ENCODE measurements around the gene SLC28A2. TPM values are rescaled to one million over a fixed set of nuclear protein-coding genes. Genes with fewer than 3 reads are reported as not detected.
"Not testable (repeated sequence)": the region's sequence is repeated elsewhere in the genome, so short reads cannot be mapped to it uniquely, and the experiment has no call there.

SLC28A2 gene
- polyA plus RNA-seq, 3 donors: 0.59 TPM; not detected in 2

DNA sequence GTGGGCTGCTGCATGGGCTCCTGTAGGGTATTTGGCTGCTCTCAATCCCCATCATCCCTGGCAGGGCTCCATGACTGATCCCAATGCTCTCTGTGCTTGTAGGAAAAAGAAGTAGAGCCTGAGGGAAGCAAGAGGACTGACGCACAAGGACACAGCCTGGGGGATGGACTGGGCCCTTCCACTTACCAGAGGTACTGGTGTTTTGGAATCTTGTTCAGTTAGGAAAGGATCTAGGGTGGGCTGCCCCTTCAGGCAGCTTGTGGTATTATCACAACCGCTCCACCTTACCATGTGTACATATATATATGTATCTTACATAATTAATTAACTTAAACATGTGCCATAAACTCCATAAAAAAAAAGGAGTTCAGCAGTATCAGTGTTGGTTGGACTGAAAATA, 1.3 kb downstream of the SLC28A2 start:
- H3K27ac ChIP-seq (ENCODE audit: low read depth, low read length): no peak overlapping the region
- 56 to 84% (median 83%) methylated on average over 2 of the region's 2 CpGs for WGBS, 3 donors

DNA sequence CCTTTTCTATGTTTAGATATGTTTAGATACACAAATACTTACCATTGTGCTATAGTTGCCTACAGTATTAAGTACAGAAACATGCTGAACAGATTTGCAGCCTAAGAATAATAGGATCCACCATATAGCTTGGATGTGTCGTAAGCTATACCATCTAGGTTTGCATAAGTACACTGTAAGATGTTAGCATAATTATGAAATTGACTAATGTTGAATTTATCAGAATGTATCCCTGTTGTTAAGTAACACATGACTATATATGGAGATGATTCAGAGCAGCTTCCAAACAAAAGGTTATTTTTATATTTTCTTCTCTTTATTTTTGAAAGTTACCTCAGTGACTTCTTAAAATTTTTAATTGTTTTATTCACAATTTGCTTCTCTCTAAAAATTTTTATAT, 2.4 kb downstream of the SLC28A2 start:
- no peak overlapping the region for H3K27ac ChIP-seq (ENCODE audit: low read depth, low read length)
- WGBS, 3 donors: 91 to 93% (median 92%) methylated on average over 1 of the region's 1 CpG

DNA sequence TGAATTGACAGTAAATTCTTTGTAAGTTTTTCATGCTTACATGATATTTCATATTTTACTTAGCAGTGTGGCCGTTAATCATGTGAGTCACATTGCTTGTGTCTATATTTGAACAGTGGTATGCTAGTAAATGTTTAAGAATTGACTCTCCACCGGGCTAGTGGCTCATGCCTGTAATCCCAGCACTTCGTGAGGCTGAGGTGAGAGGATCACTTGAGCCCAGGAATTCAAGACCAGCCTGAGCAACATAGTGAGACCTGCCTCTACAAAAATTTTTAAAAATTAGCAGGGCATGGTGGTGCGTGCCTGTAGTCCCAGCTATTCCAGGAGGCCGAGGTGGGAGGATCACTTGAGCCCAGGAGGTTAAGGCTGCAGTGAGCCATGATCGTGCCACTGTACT, 2.8 kb downstream of the SLC28A2 start:
- H3K27ac ChIP-seq (ENCODE audit: low read depth, low read length): not testable (repeated sequence)
- WGBS, 3 donors: 53 to 76% (median 71%) methylated on average over 6 of the region's 6 CpGs

DNA sequence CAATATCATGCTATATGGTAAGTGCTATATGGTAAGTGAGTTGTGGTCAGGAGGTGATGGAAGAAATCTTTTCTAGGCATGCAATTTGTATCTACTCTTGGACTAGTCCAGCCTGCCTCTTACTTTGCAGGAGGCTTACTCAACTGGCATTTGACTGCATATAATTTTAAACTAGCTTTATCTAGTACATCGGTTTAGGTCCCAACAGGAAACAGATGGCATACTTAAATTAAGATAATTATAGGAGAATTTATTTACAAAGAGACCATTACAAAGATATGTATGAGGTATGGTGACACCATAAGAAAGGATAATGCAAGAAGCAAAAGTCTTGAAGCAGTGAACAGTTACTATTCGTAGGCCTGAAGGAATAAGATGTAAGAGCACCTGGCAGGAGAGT, 7.8 kb downstream of the SLC28A2 start:
- H3K27ac ChIP-seq (ENCODE audit: low read depth, low read length): no peak overlapping the region
- WGBS, 3 donors: 57 to 82% (median 64%) methylated on average over 2 of the region's 2 CpGs

DNA sequence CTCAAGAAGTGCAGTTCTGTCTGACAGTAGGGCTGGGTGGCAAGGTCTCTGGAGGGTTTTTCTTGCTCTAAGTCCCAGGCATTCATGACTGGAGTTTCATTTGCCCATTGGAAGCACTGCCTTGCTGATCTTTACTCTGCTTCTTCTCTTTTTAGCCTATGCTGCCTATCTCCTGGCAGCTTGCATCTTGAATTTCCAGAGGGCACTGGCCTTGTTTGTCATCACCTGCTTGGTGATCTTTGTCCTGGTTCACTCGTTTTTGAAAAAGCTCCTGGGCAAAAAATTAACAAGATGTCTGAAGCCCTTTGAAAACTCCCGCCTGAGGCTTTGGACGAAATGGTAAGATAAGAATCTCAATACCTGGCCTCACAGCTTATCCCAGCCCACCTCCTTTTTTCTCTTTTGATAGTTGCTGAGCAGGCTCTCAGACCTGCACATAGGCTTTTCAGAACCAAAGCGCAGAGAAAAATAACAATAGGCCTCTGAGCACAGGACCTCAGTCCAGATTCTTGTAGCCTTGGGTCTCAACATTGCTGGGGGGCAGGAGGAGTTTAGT, 10.9 kb downstream of the SLC28A2 start:
- H3K27ac ChIP-seq (ENCODE audit: low read depth, low read length): no peak overlapping the region
- WGBS, 3 donors: 78 to 84% (median 80%) methylated on average over 4 of the region's 4 CpGs

DNA sequence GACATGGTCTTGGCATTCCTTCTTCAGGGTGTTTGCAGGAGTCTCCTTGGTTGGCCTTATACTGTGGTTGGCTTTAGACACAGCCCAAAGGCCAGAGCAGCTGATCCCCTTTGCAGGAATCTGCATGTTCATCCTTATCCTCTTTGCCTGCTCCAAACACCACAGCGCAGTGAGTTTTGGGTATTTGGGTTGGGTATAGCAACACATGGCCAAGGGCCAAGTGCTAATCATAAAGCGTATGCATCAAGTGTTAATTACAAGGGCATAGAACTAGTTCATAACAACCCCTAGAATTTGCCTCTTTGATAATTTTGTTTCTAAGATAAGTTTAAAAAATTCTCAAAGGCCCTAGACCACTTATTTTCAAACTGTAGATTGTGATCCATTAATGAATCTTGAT, 11.8 kb downstream of the SLC28A2 start:
- 93 to 97% (median 95%) methylated on average over 2 of the region's 2 CpGs for WGBS, 3 donors
- H3K27ac ChIP-seq (ENCODE audit: low read depth, low read length): no peak overlapping the region

DNA sequence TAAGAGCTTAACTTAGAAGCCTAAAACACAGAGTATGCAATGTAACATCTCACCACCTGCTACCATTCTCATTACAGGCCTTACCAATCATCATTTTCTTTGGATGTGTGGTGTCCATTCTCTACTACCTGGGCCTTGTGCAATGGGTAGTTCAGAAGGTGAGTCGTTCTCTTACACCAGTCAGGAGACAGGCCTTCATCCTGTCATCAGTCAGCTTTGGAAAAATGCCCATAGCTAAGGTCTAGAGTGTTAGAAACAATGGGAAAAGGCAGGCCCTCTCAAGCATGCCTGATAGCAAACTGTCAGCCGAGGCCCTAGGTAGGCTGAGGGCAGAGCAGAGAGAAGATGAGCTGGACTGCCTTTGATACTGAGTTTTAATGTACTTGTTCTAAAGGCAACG, 13.5 kb downstream of the SLC28A2 start:
- 82 to 97% (median 90%) methylated on average over 3 of the region's 3 CpGs for WGBS, 3 donors
- H3K27ac ChIP-seq (ENCODE audit: low read depth, low read length): no peak overlapping the region

DNA sequence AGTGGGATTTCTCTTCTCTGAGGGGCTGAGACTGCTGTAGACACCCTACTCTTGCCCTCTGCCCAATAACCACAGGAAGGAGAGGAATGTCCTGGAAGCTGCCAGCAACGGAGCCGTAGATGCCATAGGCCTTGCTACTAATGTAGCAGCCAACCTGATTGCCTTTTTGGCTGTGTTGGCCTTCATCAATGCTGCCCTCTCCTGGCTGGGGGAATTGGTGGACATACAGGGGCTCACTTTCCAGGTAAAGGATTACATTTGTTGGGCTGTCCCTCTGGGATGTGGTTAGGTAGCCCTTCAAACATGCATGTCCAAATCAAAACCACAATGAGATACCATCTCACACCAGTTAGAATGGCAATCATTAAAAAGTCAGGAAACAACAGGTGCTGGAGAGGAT, 16.1 kb downstream of the SLC28A2 start:
- 52 to 62% (median 61%) methylated on average over 2 of the region's 2 CpGs for WGBS, 3 donors
- no peak overlapping the region for H3K27ac ChIP-seq (ENCODE audit: low read depth, low read length)

DNA sequence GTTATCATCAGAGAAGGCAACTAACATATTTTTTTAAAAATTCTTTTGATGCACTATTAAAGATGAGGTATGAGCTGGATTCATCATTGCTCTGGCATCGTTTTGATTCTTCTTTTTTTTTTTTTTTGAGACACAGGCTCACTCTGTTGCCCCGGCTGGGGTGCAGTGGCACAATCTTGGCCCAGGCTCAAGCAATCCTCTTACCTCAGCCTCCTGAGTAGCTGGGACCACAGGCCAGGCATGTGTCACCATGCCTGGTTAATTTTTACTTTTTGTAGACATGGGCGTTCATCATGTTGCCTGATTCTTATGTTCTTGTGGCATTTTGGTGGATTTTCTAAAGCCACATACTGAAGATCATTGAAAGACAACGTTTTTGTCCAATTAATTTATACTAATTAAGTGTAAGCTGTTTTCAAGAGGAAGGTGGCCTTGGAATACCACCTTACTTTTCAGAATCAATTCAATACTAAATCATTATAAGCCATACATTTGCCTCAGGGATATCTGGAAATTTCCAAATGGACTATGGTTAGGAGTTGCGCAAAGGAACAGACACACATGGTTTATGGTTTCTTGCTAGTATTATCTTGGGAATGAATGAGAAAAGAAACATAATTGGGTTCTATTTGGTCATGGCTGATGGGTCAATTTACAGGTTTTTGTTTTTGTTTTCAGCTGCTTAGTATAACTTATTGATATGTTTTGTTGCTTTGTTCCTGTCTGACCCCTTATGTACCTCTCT, 22.8 kb downstream of the SLC28A2 start:
- H3K27ac ChIP-seq (ENCODE audit: low read depth, low read length): no peak overlapping the region
- WGBS, 3 donors: 78 to 85% (median 84%) methylated on average over 5 of the region's 5 CpGs

DNA sequence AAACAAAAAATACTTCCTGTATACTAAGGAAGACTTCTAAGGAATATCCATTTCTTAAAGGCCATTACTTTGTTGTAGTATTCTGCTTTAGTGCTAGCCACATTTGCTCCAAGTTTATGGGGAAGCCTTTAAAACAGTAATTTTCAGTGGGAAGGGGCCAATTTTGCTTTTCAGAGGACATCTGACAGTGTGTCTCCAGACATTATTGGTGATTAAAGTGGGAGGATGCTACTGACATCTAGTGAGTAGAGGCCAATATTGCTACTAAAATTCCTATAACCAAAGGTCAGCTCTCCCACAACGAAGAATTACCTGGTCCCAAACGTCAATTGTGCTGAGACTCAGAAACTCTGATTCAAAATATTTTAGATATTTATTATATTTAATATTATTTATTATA, 24.8 kb downstream of the SLC28A2 start:
- WGBS, 3 donors: 1 to 10% (median 4%) methylated on average over 2 of the region's 2 CpGs
- H3K27ac ChIP-seq (ENCODE audit: low read depth, low read length): no peak overlapping the region

DNA sequence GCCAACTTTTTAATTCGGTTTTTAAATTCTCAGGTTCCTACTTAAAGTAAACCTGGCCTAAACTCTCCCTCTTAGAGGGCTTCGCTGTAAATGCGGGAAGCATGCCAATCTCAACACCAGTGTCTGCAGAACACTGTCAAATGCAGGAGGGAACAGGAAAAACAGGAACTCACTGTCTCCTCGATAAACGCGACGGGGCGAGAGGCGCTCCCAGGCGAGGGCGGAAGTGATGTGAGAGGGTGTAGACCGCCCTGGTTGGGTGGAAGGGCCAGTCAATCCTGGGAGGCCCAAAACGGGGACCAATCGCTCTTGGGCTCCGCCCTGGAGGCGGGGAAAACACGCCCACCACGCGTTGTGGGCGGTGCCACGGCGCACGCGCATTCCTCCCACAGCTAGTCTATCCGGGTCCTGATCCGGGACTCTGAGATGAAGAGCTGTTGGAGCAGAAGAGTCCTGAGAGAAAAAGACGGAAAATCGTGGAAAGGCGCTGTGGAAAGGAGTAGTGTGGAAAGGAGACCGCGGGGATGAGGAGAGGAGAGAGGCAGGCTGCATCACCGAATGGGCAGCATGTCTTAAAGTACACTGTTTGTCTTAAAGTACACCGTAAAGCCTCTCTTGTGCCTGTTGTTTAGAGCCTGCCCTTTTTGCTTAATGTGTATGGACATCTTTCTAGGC, 27.1 kb downstream of the SLC28A2 start:
- no peak overlapping the region for H3K27ac ChIP-seq (ENCODE audit: low read depth, low read length)
- WGBS, 3 donors: 0 to 6% (median 0%) methylated on average over 33 of the region's 33 CpGs

DNA sequence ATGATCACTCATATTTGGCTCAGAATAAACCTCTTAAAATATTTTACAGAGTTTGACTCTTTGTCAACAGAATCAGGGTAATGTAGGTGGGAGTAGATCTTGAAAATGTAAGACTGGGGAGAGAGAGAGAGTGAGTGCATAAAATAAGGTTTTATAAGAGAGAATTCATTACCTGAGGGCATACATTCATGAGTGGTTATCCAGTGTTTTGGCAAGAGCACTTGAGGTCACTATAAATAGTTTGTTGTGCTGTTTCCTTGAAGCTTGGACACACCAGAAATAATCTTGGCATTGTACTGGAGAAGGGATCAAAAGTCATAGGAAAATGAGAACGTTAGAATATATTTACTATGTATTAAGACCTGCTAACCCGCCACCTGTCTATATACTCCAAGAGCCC, 33.4 kb downstream of the SLC28A2 start:
- WGBS, 3 donors: 54 to 71% (median 67%) methylated on average over 2 of the region's 2 CpGs
- no peak overlapping the region for H3K27ac ChIP-seq (ENCODE audit: low read depth, low read length)

DNA sequence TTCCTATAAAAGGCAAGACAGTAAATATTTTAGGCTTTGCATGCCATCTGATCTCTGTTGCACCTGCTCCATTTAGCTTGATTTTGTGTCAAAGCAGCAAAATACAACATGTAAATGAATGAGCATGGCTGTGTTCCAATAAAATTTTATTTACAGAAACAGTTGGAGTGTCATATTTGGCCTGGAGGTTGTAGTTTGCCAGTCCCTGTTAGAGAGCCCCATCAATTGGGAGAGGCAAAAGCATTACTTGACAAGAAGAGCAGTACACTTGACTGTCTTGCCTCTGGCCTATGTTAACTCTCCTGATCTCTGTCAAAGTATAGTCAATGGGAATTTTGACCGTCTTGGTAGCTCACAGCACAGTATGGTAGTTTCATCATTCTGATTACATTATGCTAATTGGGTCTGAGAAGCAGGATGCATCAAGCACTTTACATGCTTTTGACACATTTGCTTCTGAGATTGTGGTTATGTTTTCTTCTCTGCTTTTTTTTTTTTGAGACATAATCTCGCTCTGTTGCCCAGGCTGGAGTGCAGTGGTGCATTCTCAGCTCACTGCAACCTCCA, 35.4 kb downstream of the SLC28A2 start:
- no peak overlapping the region for H3K27ac ChIP-seq (ENCODE audit: low read depth, low read length)
- WGBS, 3 donors: 78 to 91% (median 81%) methylated on average over 2 of the region's 2 CpGs

DNA sequence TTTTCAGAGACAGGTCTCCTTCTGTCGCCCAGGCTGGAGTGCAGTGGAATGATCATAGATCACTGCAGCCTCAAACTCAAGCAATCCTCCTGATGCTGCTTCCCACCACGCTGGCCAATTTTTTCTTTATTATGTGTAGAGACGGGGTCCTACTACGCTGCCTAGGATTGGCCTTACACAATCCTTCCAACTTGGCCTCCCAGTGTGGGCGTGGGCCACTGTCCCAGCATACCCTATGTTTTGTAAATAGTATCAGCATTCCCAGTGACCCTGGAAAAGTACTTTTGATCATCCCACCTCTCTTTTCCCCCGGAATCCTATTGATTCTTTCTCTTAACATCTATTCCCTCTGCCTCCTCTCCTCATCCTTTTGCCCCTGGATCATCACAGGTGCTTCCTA, 36.9 kb downstream of the SLC28A2 start:
- no peak overlapping the region for H3K27ac ChIP-seq (ENCODE audit: low read depth, low read length)
- WGBS, 3 donors: 70 to 83% (median 71%) methylated on average over 6 of the region's 6 CpGs

DNA sequence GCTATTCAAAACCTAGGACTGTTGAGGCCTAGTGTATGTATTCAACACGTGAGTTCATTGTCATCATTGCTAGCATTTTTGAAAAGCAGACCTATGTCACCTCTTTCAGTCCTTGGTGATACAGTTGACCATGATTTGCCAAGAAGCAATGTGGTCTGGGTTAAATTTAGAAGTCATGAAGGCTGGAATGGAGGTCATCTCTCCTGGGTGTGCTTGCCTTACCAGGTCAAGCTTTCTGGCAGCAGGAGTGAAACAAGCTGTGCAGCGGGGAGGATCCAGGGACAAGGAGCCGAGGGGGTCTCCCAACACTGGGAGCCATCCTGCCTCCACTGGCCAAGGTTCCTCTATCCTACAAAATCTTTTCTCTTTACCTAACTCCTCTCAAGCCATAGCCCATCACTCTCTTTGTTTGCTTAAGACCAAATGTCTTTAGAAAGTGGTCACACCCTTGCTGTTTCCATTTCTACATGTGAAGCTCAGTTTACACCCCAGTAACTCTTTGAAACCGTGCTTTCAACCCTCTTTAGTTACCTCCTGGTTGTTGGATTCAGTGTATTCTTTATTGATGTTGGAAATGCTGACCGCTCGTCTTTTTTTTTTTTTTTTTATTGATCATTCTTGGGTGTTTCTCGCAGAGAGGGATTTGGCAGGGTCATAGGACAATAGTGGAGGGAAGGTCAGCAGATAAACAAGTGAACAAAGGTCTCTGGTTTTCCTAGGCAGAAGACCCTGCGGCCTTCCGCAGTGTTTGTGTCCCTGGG, 40.0 kb downstream of the SLC28A2 start:
- 76 to 87% (median 80%) methylated on average over 6 to 8 of the region's 9 CpGs for WGBS, 3 donors
- H3K27ac ChIP-seq (ENCODE audit: low read depth, low read length): no peak overlapping the region

DNA sequence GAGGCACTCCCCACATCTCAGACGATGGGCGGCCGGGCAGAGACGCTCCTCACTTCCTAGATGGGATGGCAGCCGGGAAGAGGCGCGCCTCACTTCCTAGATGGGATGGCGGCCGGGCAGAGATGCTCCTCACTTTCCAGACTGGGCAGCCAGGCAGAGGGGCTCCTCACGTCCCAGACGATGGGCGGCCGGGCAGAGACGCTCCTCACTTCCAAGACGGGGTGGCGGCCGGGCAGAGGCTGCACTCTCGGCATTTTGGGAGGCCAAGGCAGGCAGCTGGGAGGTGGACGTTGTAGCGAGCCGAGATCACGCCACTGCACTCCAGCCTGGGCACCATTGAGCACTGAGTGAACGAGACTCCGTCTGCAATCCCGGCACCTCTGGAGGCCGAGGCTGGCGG, 41.3 kb downstream of the SLC28A2 start:
- H3K27ac ChIP-seq (ENCODE audit: low read depth, low read length): not testable (repeated sequence)
- 95 to 98% (median 95%) methylated on average over 10 to 18 of the region's 27 CpGs for WGBS, 3 donors

DNA sequence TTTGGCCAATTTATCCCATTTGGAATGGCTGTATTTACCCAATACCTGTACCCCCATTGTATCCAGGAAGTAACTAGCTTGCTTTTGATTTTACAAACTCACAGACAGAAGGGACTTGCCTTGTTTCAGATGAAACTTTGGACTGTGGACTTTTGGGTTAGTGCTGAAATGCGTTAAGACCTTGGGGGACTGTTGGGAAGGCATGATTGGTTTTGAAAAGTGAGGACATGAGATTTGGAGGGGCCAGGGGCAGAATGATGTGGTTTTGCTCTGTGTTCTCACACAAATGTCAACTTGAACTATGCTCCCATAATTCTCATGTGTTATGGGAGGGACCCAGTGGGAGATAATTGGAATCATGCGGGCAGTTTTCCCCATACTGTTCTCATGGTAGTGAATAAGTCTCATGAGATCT, 46.9 kb downstream of the SLC28A2 start:
- H3K27ac ChIP-seq (ENCODE audit: low read depth, low read length): not testable (repeated sequence)
- WGBS, 3 donors: 91 to 95% (median 93%) methylated on average over 2 of the region's 2 CpGs

DNA sequence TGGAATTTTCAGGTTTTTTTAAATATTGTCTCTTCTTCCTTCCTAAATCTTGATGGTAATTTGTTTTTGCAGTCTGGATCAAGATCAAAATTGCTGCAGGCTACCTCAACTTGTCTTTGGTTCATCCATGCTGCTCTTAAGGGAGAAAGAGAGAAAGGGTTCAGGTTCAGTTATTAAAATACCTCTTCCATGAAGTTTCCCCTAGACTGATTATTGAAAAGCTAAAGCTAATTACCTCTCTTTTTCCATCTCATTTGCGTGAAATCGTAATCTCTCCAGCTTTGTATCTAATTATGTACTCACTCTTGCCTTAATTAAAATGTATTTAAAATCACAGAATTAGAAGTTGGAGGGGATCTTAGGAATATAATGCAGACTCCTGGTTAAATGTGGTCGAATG, 52.7 kb downstream of the SLC28A2 start:
- 81 to 91% (median 82%) methylated on average over 3 of the region's 3 CpGs for WGBS, 3 donors
- no peak overlapping the region for H3K27ac ChIP-seq (ENCODE audit: low read depth, low read length)

DNA sequence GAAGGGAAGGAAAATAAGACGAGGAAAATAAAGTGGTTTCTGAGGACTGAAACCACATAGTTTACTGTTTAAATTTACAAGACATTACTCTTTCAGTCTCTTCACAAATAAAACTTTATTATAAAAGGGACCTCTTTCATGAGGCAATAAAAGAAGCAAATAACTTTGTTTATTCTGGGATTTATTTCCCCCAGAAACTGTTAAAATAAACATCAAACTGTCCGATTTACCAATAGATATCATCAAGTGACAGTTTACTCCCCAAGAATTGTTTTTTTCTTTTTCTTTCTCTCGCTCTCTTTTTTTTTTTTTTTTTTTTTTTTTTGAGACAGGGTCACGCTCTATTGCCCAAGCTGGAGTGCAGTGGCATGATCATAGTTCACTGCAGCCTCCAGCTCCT, 54.1 kb downstream of the SLC28A2 start:
- H3K27ac ChIP-seq (ENCODE audit: low read depth, low read length): no peak overlapping the region
- WGBS, 3 donors: 57 to 75% (median 74%) methylated on average over 4 of the region's 4 CpGs

All from adipose tissue (tissue), 3 donors.